ENCODE data around the gene ACTRT2.

- no peak for TF ChIP-seq CTCF (conservative IDR thresholded peaks at IDR 0.05; ENCODE audit: low read depth, low read length)
- TF ChIP-seq EZH2 (IDR thresholded peaks at IDR 0.05; ENCODE audit: borderline replicate concordance, low read depth, low read length, poor library complexity, severe bottlenecking) = no peak
Measured at GRCh38 chr1:3053986-3054385, 32.7 kb downstream of the ACTRT2 start.
